Effector memory CD4-positive, alpha-beta T cell (primary cell): ENCODE measurements around the gene MCM9.
A peak's percentile ranks its signal among the peaks of the same experiment; 100 is the strongest.

Experiments
- DNase-seq, 3 donors: peaks; one replicate each; pipeline ENCODE4 v3.0.0-alpha.2; 2020
- H3K27ac ChIP-seq: 2 replicates; pipeline ENCODE4 v1.7.0; 2013; ENCODE audit warnings: mild to moderate bottlenecking, low read length, moderate library complexity; ENCODE audit not compliant: insufficient read depth, poor library complexity, severe bottlenecking
- H3K27me3 ChIP-seq: replicated peaks from 2 replicates; pipeline ENCODE4 v1.7.0; 2013; ENCODE audit warnings: mild to moderate bottlenecking, low read length; ENCODE audit not compliant: insufficient read depth, control insufficient read depth, poor library complexity, severe bottlenecking
- H3K36me3 ChIP-seq: 2 replicates; pipeline ENCODE4 v1.7.0; 2013; ENCODE audit warnings: mild to moderate bottlenecking, low read length, moderate library complexity; ENCODE audit not compliant: control insufficient read depth, insufficient read depth
- H3K4me1 ChIP-seq: 2 replicates; pipeline ENCODE4 v1.7.0; 2013; ENCODE audit warnings: low read length, mild to moderate bottlenecking; ENCODE audit not compliant: control insufficient read depth, insufficient read depth, poor library complexity, severe bottlenecking
- H3K4me3 ChIP-seq: 2 replicates; pipeline ENCODE4 v1.7.0; 2013; ENCODE audit warnings: low read length, low read depth, mild to moderate bottlenecking; ENCODE audit not compliant: insufficient read depth, poor library complexity, severe bottlenecking
- H3K9me3 ChIP-seq: 2 replicates; pipeline ENCODE4 v1.7.0; 2013; ENCODE audit warnings: mild to moderate bottlenecking, low read length, moderate library complexity; ENCODE audit not compliant: control insufficient read depth

Gene MCM9

DNA sequence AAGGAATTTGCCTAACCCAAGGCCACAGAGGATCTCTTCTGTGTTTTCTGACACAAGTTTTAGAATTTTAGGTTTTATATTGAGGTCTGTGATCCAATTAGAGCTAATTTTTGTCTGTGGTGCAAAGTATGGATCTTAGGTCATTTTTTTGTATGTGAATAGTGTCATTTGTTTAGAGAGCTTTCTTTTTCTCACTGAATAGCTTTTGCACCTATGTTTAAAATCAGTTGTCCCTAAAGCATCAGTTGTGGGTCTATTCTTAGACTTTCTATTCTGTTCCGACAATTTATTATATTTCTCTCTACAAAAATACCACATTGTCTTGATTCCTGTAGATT is 341 bp upstream of the MCM9 start:
- no peaks in the 10 kb centered on the region for H3K9me3 ChIP-seq
- peak overlapping the region; percentile 93 for H3K27ac ChIP-seq
- H3K4me3 ChIP-seq = peak overlapping the region; percentile 100
- peaks cover 7% of the 10 kb centered on the region for H3K36me3 ChIP-seq
- no peaks in the 10 kb centered on the region for H3K27me3 ChIP-seq
- DNase-seq = no peak
- peaks cover 7% of the 10 kb centered on the region for H3K4me1 ChIP-seq

DNA sequence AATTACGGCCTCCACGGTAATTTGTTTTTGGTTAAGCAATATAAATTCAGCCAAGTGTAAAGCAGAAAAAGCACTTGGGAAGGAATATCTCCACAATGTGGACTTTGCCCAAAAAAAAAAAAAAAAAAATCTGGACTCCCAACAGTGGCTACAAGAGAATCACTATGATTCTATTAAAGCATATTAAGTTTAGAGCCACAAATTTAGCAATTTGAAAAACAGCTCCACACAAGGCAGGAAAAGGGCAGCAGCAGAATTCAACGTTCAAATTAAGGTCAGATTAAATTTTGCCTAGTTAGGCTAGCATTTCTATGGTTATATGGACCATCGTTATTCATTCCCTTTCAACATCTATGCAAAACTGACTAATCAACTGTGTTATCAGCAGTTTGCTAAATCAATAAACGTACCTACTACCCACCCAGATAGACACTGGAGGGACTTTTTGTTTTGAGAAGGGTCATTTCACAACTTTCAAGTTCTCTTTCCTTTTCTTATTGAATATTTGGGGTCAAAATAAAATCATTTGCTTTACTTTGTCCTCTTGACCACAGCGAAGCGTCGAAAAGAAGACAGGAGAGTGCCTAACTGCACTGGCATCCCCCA is 1.0 kb downstream of the MCM9 start:
- Histone ChIP-seq H3K4me3 (peak overlapping the region; percentile 100), H3K27ac (peak overlapping the region; percentile 93), H3K4me1 (peaks cover 7% of the 10 kb centered on the region), H3K27me3 (no peaks in the 10 kb centered on the region), H3K36me3 (peaks cover 7% of the 10 kb centered on the region), H3K9me3 (no peaks in the 10 kb centered on the region)
- no peak for DNase-seq

DNA sequence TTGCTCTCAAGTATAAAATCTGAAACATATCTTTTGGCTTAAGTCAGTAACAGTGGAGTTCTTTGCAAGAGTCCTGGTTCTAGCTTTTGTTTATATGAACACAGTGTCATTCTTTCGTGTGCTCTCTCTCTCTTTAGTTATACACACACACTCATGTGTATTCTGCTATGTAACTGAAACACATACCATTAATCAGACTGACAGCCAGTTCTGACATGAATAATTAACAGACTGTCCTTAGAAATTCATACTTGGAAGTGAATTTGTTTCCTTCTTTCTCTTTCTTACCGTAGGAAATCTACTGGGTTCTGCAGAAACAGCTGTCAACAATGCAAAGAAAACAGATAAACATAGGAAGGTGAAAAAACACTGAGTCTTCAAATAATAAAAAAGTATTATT is 2.5 kb downstream of the MCM9 start:
- H3K27me3 ChIP-seq = no peaks in the 10 kb centered on the region
- no peaks in the 10 kb centered on the region for H3K9me3 ChIP-seq
- no peak for DNase-seq
- no peak overlapping the region for H3K27ac ChIP-seq
- H3K4me1 ChIP-seq = peaks cover 7% of the 10 kb centered on the region
- H3K36me3 ChIP-seq = peaks cover 11% of the 10 kb centered on the region
- H3K4me3 ChIP-seq = no peak overlapping the region

DNA sequence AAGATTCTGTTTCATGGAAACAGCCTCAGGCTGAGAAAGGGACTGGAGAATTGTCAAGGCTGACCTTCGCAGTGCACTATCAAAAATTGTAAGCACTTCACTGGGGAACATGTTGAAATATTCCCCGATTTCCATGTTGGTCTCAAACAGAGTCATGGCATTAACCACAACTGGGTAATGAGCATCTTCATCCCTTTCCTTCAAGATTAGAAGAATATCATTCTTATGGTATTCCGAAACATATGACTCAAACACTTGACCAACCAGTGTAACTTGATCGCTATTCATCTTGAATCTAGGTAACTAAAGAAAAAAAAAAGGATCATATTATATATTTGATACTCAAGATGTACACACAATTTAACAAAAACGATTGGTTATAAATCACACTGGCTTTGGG is 3.5 kb downstream of the MCM9 start:
- no peak overlapping the region for H3K4me3 ChIP-seq
- peaks cover 11% of the 10 kb centered on the region for H3K36me3 ChIP-seq
- H3K9me3 ChIP-seq = no peaks in the 10 kb centered on the region
- H3K27me3 ChIP-seq = no peaks in the 10 kb centered on the region
- no peak for DNase-seq
- peaks cover 7% of the 10 kb centered on the region for H3K4me1 ChIP-seq
- H3K27ac ChIP-seq = no peak overlapping the region

DNA sequence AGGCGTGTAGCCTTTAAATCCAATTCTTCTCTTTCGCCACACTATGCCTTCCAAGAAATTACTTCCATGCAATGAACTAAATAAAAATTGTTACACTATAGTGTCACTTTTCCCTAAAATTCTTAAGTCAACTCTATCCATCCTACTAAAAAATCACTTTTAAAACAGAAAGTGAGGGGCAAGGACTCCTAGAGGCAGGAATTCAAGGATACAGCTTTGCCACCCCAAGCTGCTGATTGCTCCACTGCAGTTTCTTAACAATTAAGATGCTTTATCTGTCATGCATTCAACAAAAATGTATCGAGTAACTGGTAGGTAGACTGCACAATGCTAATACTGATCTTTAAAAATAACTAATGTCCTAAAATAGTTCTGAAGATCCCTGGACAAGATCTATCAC is 4.3 kb downstream of the MCM9 start:
- Histone ChIP-seq H3K36me3 (peaks cover 15% of the 10 kb centered on the region), H3K9me3 (no peaks in the 10 kb centered on the region), H3K4me1 (peaks cover 7% of the 10 kb centered on the region), H3K27ac (no peak overlapping the region), H3K4me3 (no peak overlapping the region), H3K27me3 (no peaks in the 10 kb centered on the region)
- no peak for DNase-seq

DNA sequence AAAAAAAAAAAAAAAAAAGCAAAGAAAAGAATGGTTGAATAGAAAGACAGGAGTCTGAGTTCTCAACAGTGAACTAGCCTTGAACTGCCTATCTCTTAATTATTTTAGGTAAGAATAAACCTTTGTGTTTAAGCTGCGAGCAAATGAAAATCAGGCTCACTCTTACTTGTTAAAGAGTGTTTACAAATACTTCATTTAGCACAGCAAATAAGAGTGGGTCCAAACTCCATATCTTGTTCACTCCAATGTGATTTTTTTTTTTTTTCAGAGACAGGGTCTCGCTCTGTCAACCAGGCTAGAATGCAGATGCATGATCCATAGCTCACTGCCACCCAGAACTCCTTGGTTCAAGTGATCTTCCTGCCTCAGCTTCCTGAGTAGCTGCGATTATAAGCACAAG is 11.9 kb downstream of the MCM9 start:
- no peak for DNase-seq
- Histone ChIP-seq H3K9me3 (no peaks in the 10 kb centered on the region), H3K27me3 (no peaks in the 10 kb centered on the region), H3K36me3 (peaks cover 37% of the 10 kb centered on the region), H3K27ac (no peak overlapping the region), H3K4me1 (no peaks in the 10 kb centered on the region), H3K4me3 (no peak overlapping the region)

DNA sequence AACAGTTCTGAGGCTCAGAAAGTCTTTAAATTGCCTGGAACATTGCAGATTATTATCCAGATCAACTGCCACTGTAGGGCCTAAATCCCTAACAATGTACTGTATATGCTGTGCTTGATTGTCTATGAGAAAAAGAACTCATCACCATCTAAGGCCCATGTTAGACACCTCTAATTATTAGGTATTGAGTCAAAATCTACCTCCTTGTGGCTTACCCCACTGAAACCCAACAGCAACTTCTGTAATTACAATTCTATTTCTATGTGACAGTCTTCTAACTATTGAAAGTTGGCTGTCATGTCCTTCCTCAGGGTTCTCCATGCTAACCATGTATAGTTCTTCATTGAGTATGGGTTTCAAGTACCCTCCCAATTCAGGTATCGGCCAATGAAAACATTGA is 13.9 kb downstream of the MCM9 start:
- no peak overlapping the region for H3K27ac ChIP-seq
- H3K4me3 ChIP-seq = no peak overlapping the region
- peaks cover 40% of the 10 kb centered on the region for H3K36me3 ChIP-seq
- H3K4me1 ChIP-seq = no peaks in the 10 kb centered on the region
- H3K9me3 ChIP-seq = no peaks in the 10 kb centered on the region
- H3K27me3 ChIP-seq = no peaks in the 10 kb centered on the region
- DNase-seq = no peak

DNA sequence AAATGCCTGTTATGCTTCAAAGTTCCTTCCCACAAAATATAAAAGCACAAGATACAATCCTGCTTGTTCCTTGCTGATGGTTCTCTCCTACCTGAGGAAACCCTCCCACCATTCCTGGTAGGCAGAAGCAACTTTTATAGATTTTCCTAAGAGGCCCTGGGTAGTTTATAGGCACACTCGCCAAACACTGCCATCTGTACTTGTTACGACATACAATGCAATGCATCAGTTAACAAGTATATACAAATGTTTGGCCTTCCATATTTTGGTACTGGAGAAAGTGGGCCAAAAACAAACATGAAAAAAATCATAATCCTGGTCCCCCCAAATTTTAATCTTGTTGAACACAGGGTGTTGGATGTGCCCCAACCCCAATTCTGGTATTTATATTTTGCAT is 16.6 kb downstream of the MCM9 start:
- Histone ChIP-seq H3K27me3 (no peaks in the 10 kb centered on the region), H3K4me1 (no peaks in the 10 kb centered on the region), H3K9me3 (no peaks in the 10 kb centered on the region), H3K36me3 (peaks cover 44% of the 10 kb centered on the region), H3K4me3 (no peak overlapping the region), H3K27ac (no peak overlapping the region)
- no peak for DNase-seq

DNA sequence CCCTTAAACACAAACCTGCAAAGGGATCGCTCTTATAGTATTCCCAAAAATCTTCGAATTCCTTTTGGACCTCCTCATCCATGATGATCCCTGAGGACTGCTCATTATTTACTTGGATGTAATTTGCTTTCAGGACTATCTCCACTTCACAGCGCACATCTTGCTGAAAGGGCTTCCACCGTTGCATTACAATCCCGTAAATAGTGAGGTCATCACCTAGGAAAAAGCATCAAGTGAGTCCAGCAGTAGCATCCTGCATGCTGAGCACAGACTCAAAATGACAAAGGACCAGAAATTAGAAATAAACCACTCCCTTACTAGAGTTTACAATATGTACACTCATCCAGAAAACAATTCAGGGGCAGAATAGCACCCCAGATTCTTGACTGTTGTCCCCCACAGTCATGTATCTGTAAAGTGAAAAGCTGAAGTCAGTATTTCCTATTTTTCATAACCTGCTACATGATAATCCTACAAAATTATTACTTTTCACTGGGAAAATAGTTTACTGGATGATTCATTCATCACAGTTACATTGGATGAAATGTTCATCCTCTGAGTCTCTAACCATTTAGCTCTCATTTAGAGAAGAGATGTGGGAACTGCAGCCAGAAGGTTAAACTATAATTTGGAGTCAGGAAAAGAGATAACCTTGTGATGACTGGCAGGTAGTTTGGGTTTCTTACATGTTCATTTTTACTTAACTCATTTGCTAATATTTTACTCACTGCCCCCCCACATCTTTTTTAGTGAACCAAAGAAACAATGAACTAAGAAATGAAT is 17.2 kb downstream of the MCM9 start:
- DNase-seq = no peak
- H3K27ac ChIP-seq = no peak overlapping the region
- no peaks in the 10 kb centered on the region for H3K9me3 ChIP-seq
- H3K36me3 ChIP-seq = peaks cover 45% of the 10 kb centered on the region
- no peak overlapping the region for H3K4me3 ChIP-seq
- no peaks in the 10 kb centered on the region for H3K27me3 ChIP-seq
- no peaks in the 10 kb centered on the region for H3K4me1 ChIP-seq

DNA sequence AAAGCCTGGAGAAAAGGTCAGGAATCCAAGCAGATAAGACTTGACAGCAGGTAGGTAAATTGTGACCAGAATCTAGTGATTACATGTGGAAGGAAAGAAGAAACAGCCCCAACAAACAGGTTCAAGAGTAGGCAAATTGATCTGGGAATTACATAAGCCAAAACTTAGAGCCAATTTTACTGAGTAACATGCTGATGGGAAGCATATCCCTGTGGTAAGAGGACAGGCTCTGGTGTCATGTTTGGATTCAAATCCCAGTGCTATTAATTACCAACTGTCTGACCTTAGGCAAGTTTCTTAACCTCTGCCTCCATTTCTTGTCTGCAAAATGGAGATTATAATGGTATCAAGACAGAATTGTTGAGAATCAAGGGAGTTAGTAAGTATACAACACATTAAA is 20.4 kb downstream of the MCM9 start:
- no peak overlapping the region for H3K4me3 ChIP-seq
- no peaks in the 10 kb centered on the region for H3K27me3 ChIP-seq
- no peak overlapping the region for H3K27ac ChIP-seq
- peaks cover 50% of the 10 kb centered on the region for H3K36me3 ChIP-seq
- no peaks in the 10 kb centered on the region for H3K9me3 ChIP-seq
- H3K4me1 ChIP-seq = no peaks in the 10 kb centered on the region
- no peak for DNase-seq
